HepG2 (cell line): ENCODE measurements around the gene MTMR1. TPM values are rescaled to one million over a fixed set of nuclear protein-coding genes. Genes with fewer than 3 reads are reported as not detected.

Source experiments
- ATAC-seq: fragments of 200-7000 bp; cut with Tn5 transposase; 3 replicates; pipeline ENCODE4 v1.9.1; 2020; ENCODE audit warnings: mild to moderate bottlenecking, moderate library complexity
- BruUV-seq: library from RNA; stranded (reverse); fragments of 400-500 nt; replicated peaks from 2 replicates; lab custom pipeline; 2021; lab: Mats Ljungman, UMichigan
- CTCF ChIA-PET: fragments of 300-600 bp; formaldehyde crosslinking; extraction: SDS; loops from one replicate; lab custom pipeline; 2021; ENCODE audit warnings: low total read pairs, inconsistent platforms, low intra/inter-chr PET ratio; lab: Yijun Ruan, JAX
- POLR2A ChIA-PET: fragments of 350-600 bp; sonication (Branson Sonifier 250); formaldehyde crosslinking; loops from one replicate; lab custom pipeline; 2020; ENCODE audit warnings: antibody characterized with exemption, inconsistent platforms; lab: Yijun Ruan, JAX
- DNase-seq: peaks from one replicate; pipeline ENCODE4 v3.0.0-alpha.2; 2015; ENCODE audit warnings: low spot score
- FAIRE-seq: peaks from 3 replicates; lab custom pipeline; 2011; peaks lifted over from hg19 to GRCh38; lab: Jason Lieb, UNC
- H2AFZ ChIP-seq: one replicate; pipeline ENCODE4 v1.6.1; 2011; ENCODE audit warnings: low read length, inconsistent platforms
- H3K27ac ChIP-seq: fragments of 300-600 bp; 3 replicates; pipeline ENCODE4 v1.8.0; 2011; ENCODE audit warnings: mixed run types, mild to moderate bottlenecking, mixed read lengths, low read length, inconsistent platforms; ENCODE audit not compliant: insufficient read depth; ENCODE audit errors: extremely low read length
- H3K27me3 ChIP-seq, 2 experiments: fragments of 200-600 bp in 1 of 2; 2 replicates in 1 of 2; 3 replicates in 1 of 2; pipeline versions ENCODE4 v1.6.0 to v1.8.0; 2011; ENCODE audit warnings: low read length in 2 of 2, mild to moderate bottlenecking in 2 of 2, moderate library complexity in 2 of 2, inconsistent platforms in 1 of 2; ENCODE audit not compliant: insufficient read depth in 2 of 2, control insufficient read depth in 1 of 2
- H3K36me3 ChIP-seq, 2 experiments: fragments of 200-600 bp in 1 of 2; replicated peaks in 1 of 2; 2 replicates in 1 of 2; 3 replicates in 1 of 2; pipeline versions ENCODE4 v1.5.1 to v1.8.0; 2011; ENCODE audit warnings: low read length in 2 of 2, inconsistent platforms in 1 of 2; ENCODE audit not compliant: insufficient read depth in 2 of 2, control insufficient read depth in 1 of 2
- H3K4me1 ChIP-seq: 2 replicates; pipeline ENCODE4 v1.5.1; 2012; ENCODE audit warnings: low read length, inconsistent platforms; ENCODE audit not compliant: insufficient read depth
- H3K4me2 ChIP-seq: 2 replicates; pipeline ENCODE4 v1.6.0; 2011; ENCODE audit warnings: low read depth, low read length, inconsistent platforms
- H3K4me3 ChIP-seq, 3 experiments: fragments of 200-600 bp in 1 of 3; sonication (generic), shearing (Covaris generic) in 1 of 3; replicated peaks in 1 of 3; 2 replicates each; pipeline ENCODE4 v1.5.1; 2011 to 2016; ENCODE audit warnings: low read length in 3 of 3, inconsistent platforms in 2 of 3, low read depth in 2 of 3, mild to moderate bottlenecking in 2 of 3, control low read depth in 1 of 3, mixed read lengths in 1 of 3; ENCODE audit not compliant: insufficient read depth in 1 of 3
- H3K79me2 ChIP-seq: one replicate; pipeline ENCODE4 v1.6.1; 2011; ENCODE audit warnings: low read length, inconsistent platforms; ENCODE audit not compliant: insufficient read depth
- H3K9ac ChIP-seq: 2 replicates; pipeline ENCODE4 v1.6.0; 2011; ENCODE audit warnings: mild to moderate bottlenecking, low read depth, low read length, inconsistent platforms; ENCODE audit not compliant: insufficient read depth
- H3K9me3 ChIP-seq: 2 replicates; pipeline ENCODE4 v1.5.1; 2012; ENCODE audit warnings: mild to moderate bottlenecking, low read length
- H4K20me1 ChIP-seq: 2 replicates; pipeline ENCODE4 v1.6.0; 2011; ENCODE audit warnings: inconsistent platforms, mild to moderate bottlenecking, low read length, moderate library complexity; ENCODE audit not compliant: insufficient read depth
- CBX5 ChIP-seq: sonication (generic); formaldehyde crosslinking; IDR thresholded peaks from 2 replicates; pipeline ENCODE4 v1.4.0; 2020; ENCODE audit warnings: missing genetic modification reagents, borderline replicate concordance
- GTF2F1 ChIP-seq: fragments of 150-350 bp; IDR thresholded peaks from 2 replicates; pipeline ENCODE4 v1.6.1; 2014; ENCODE audit warnings: low read length
- MNT ChIP-seq: fragments of 450-650 bp; IDR thresholded peaks from 2 replicates; pipeline ENCODE4 v1.6.1; 2016
- MTA3 ChIP-seq: sonication (generic); formaldehyde crosslinking; IDR thresholded peaks from 2 replicates; pipeline ENCODE4 v1.4.0; 2020; ENCODE audit warnings: missing genetic modification reagents
- RAD51 ChIP-seq: fragments of 450-650 bp; IDR thresholded peaks from 2 replicates; pipeline ENCODE4 v1.6.1; 2016; ENCODE audit warnings: borderline replicate concordance
- RARG ChIP-seq: sonication (generic); formaldehyde crosslinking; IDR thresholded peaks from 2 replicates; pipeline ENCODE4 v1.4.0; 2020; ENCODE audit warnings: low read depth, mild to moderate bottlenecking, missing genetic modification reagents
- ZHX1 ChIP-seq: sonication (generic); formaldehyde crosslinking; IDR thresholded peaks from 2 replicates; pipeline ENCODE4 v1.8.1; 2022; ENCODE audit warnings: low read depth, mild to moderate bottlenecking, missing genetic modification reagents
- ZIK1 ChIP-seq: sonication (generic); formaldehyde crosslinking; IDR thresholded peaks from 2 replicates; pipeline ENCODE4 v1.5.0; 2020; ENCODE audit warnings: mild to moderate bottlenecking, low read depth, missing genetic modification reagents, borderline replicate concordance
- ZNF138 ChIP-seq: sonication (generic); formaldehyde crosslinking; IDR thresholded peaks from 2 replicates; pipeline ENCODE4 v1.5.0; 2020; ENCODE audit warnings: mild to moderate bottlenecking, low read depth, missing genetic modification reagents
- WGBS: methylation state at CpG from one replicate; pipeline ENCODE4 v1.1.6; 2017; ENCODE audit warnings: low lambda C conversion rate; 5-methylcytosine and 5-hydroxymethylcytosine counted together
- in situ Hi-C: cut with HindIII; loops from 2 replicates; pipeline ENCODE4 v1.10.0; 2017; ENCODE audit warnings: low pct_unique_long_range_greater_than_20kb; ENCODE audit not compliant: extremely low pct_ligation_motif_present
- intact Hi-C: fragments of 100-400 bp; cut with micrococcal nuclease; formaldehyde crosslinking; loops from one replicate; pipeline ENCODE4 v1.10.0; 2022; ENCODE audit not compliant: unreplicated experiment
- polyA plus RNA-seq, 8 experiments: library from polyadenylated mRNA; depleted of rRNA in 3 of 8; stranded (reverse) in 7 of 8; unstranded in 1 of 8; fragments of >200 nt; fragmentation: Illumina TruSeq in 4 of 8; extraction: Trizol in 4 of 8; gene quantifications; 2 replicates each; pipeline versions ENCODE4 v1.2.1 to v1.2.3, GENCODE V29; 2011 to 2016; ENCODE audit warnings: low read depth in 4 of 8, missing spikeins in 1 of 8, mixed read lengths in 1 of 8; ENCODE audit not compliant: insufficient read depth in 1 of 8
- total RNA-seq, 5 experiments: library from RNA; depleted of rRNA; stranded (reverse); fragments of >200 nt; fragmentation: Illumina TruSeq; extraction: Trizol; gene quantifications; 2 replicates each; pipeline ENCODE4 v1.2.3, GENCODE V29; 2016; ENCODE audit warnings: low read depth in 1 of 5
- TF ChIP-seq, protein P1 (sequence below): sonication (generic); formaldehyde crosslinking; IDR thresholded peaks from 2 replicates; pipeline ENCODE4 v1.5.1; 2020; ENCODE audit warnings: mild to moderate bottlenecking, missing genetic modification reagents, borderline replicate concordance
- TF ChIP-seq, protein P2 (sequence below): sonication (generic); formaldehyde crosslinking; IDR thresholded peaks from 2 replicates; pipeline ENCODE4 v1.4.0; 2020; ENCODE audit warnings: missing genetic modification reagents
- TF ChIP-seq, protein P3 (sequence below): sonication (generic); formaldehyde crosslinking; IDR thresholded peaks from 2 replicates; pipeline ENCODE4 v1.4.0; 2020; ENCODE audit warnings: mild to moderate bottlenecking, missing genetic modification reagents

Gene MTMR1
- total and polyA plus RNA-seq, 2 of the 13 experiments (the other 11 are each of a cell fraction or from before 2014, with no cell fraction given) = 8.9 to 11.1 TPM

GRCh38 chrX:150730719-150731118 lies 37.5 kb downstream of the MTMR1 start:
- intact Hi-C loops = no loop called here
- TF ChIP-seq MTA3 (CRISPR knock-in tag) = no peak
- TF ChIP-seq RARG (CRISPR knock-in tag) = no peak
- TF ChIP-seq MNT = no peak
- TF ChIP-seq ZNF138 (CRISPR knock-in tag) = no peak
- TF ChIP-seq, protein P1, sequence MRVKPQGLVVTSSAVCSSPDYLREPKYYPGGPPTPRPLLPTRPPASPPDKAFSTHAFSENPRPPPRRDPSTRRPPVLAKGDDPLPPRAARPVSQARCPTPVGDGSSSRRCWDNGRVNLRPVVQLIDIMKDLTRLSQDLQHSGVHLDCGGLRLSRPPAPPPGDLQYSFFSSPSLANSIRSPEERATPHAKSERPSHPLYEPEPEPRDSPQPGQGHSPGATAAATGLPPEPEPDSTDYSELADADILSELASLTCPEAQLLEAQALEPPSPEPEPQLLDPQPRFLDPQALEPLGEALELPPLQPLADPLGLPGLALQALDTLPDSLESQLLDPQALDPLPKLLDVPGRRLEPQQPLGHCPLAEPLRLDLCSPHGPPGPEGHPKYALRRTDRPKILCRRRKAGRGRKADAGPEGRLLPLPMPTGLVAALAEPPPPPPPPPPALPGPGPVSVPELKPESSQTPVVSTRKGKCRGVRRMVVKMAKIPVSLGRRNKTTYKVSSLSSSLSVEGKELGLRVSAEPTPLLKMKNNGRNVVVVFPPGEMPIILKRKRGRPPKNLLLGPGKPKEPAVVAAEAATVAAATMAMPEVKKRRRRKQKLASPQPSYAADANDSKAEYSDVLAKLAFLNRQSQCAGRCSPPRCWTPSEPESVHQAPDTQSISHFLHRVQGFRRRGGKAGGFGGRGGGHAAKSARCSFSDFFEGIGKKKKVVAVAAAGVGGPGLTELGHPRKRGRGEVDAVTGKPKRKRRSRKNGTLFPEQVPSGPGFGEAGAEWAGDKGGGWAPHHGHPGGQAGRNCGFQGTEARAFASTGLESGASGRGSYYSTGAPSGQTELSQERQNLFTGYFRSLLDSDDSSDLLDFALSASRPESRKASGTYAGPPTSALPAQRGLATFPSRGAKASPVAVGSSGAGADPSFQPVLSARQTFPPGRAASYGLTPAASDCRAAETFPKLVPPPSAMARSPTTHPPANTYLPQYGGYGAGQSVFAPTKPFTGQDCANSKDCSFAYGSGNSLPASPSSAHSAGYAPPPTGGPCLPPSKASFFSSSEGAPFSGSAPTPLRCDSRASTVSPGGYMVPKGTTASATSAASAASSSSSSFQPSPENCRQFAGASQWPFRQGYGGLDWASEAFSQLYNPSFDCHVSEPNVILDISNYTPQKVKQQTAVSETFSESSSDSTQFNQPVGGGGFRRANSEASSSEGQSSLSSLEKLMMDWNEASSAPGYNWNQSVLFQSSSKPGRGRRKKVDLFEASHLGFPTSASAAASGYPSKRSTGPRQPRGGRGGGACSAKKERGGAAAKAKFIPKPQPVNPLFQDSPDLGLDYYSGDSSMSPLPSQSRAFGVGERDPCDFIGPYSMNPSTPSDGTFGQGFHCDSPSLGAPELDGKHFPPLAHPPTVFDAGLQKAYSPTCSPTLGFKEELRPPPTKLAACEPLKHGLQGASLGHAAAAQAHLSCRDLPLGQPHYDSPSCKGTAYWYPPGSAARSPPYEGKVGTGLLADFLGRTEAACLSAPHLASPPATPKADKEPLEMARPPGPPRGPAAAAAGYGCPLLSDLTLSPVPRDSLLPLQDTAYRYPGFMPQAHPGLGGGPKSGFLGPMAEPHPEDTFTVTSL (CRISPR knock-in tag) = no peak
- TF ChIP-seq GTF2F1 = no peak
- no peak for TF ChIP-seq RAD51
- TF ChIP-seq, protein P2, sequence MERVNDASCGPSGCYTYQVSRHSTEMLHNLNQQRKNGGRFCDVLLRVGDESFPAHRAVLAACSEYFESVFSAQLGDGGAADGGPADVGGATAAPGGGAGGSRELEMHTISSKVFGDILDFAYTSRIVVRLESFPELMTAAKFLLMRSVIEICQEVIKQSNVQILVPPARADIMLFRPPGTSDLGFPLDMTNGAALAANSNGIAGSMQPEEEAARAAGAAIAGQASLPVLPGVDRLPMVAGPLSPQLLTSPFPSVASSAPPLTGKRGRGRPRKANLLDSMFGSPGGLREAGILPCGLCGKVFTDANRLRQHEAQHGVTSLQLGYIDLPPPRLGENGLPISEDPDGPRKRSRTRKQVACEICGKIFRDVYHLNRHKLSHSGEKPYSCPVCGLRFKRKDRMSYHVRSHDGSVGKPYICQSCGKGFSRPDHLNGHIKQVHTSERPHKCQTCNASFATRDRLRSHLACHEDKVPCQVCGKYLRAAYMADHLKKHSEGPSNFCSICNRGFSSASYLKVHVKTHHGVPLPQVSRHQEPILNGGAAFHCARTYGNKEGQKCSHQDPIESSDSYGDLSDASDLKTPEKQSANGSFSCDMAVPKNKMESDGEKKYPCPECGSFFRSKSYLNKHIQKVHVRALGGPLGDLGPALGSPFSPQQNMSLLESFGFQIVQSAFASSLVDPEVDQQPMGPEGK (CRISPR knock-in tag) = no peak
- no peak for TF ChIP-seq ZHX1 (CRISPR knock-in tag)
- TF ChIP-seq, protein P3, sequence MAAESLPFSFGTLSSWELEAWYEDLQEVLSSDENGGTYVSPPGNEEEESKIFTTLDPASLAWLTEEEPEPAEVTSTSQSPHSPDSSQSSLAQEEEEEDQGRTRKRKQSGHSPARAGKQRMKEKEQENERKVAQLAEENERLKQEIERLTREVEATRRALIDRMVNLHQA = no peak
- TF ChIP-seq CBX5 (CRISPR knock-in tag) = no peak
- TF ChIP-seq ZIK1 (CRISPR knock-in tag) = no peak

More at GRCh38 chrX:150730719-150731118, 37.5 kb downstream of the MTMR1 start:
- ChIA-PET CTCF (no interaction called here), POLR2A (no interaction called here)
- H3K27me3 ChIP-seq = no peaks in the 10 kb centered on the region
- peaks cover 1 to 16% of the 10 kb centered on the region in 2 experiments; a peak in 3 of 5 replicates for H3K36me3 ChIP-seq
- in situ Hi-C loops = no loop called here
- DNase-seq = no peak
- H3K9me3 ChIP-seq = no peaks in the 10 kb centered on the region
- BruUV-seq = no TSS peak
- no peaks in the 10 kb centered on the region for H3K4me1 ChIP-seq
- no peak overlapping the region for H2AFZ ChIP-seq
- H4K20me1 ChIP-seq = no peaks in the 10 kb centered on the region
- H3K79me2 ChIP-seq = no peaks in the 10 kb centered on the region
- 96% methylated on average over 6 of the region's 6 CpGs for WGBS
- no peak overlapping the region for H3K27ac ChIP-seq
- no peak overlapping the region for H3K4me2 ChIP-seq
- no peak overlapping the region for H3K9ac ChIP-seq
- H3K4me3 ChIP-seq = no peak overlapping the region
- ATAC-seq = no peak
- FAIRE-seq = no peak
